Activated T-helper 9 cell treated with anti-CD3 and anti-CD28 coated beads, Interleukin-2, amount 50 U/mL, for 16 hours (primary cell): Measurements from ENCODE around the gene ASPHD1.
"Not testable (repeated sequence)": the region's sequence is repeated elsewhere in the genome, so short reads cannot be mapped to it uniquely, and the experiment has no call there.

Experiments used
- DNase-seq: peaks from one replicate; pipeline ENCODE4 v3.0.0-alpha.2; 2020; ENCODE audit warnings: low read depth

Gene ASPHD1

GRCh38 chr16:29900102-29900887 is at the start of gene ASPHD1:
Gene ASPHD1 (plus strand): TSS chr16:29900488. CDS start chr16:29900972, 484 bp downstream.
- peak; percentile 59 for DNase-seq

GRCh38 chr16:29850998-29851397 is 49.3 kb upstream of the ASPHD1 start:
- DNase-seq = no peak

GRCh38 chr16:29852654-29853053 is 47.6 kb upstream of the ASPHD1 start:
- no peak for DNase-seq

GRCh38 chr16:29854520-29855100 is 45.7 kb upstream of the ASPHD1 start:
- no peak for DNase-seq

- DNase-seq = no peak
Observed at GRCh38 chr16:29857133-29857760, 43.0 kb upstream of the ASPHD1 start.

GRCh38 chr16:29858149-29858849 is 42.0 kb upstream of the ASPHD1 start:
- DNase-seq = no peak

GRCh38 chr16:29858974-29859373 is 41.3 kb upstream of the ASPHD1 start:
- DNase-seq = no peak

- no peak for DNase-seq
Observed at GRCh38 chr16:29860218-29860617, 40.1 kb upstream of the ASPHD1 start.

- no peak for DNase-seq
Observed at GRCh38 chr16:29862383-29862883, 37.9 kb upstream of the ASPHD1 start.

- DNase-seq = peak; percentile 87
Observed at GRCh38 chr16:29862884-29863668, 37.2 kb upstream of the ASPHD1 start, which contains the start of gene CDIPT. Gene CDIPT (minus strand): TSS chr16:29863226. CDS start chr16:29862857, 369 bp downstream.

- DNase-seq = no peak
Observed at GRCh38 chr16:29863669-29863984, 36.7 kb upstream of the ASPHD1 start.

GRCh38 chr16:29864205-29864604 is 36.1 kb upstream of the ASPHD1 start:
- no peak for DNase-seq

- no peak for DNase-seq
Observed at GRCh38 chr16:29868396-29869009, 31.8 kb upstream of the ASPHD1 start.

- not testable (repeated sequence) for DNase-seq
Observed at GRCh38 chr16:29869067-29869466, 31.2 kb upstream of the ASPHD1 start.

GRCh38 chr16:29871822-29872546 is 28.3 kb upstream of the ASPHD1 start:
- no peak for DNase-seq

GRCh38 chr16:29873319-29873718 is 27.0 kb upstream of the ASPHD1 start:
- no peak for DNase-seq

GRCh38 chr16:29875206-29875605 is 25.1 kb upstream of the ASPHD1 start:
- no peak for DNase-seq

- no peak for DNase-seq
Observed at GRCh38 chr16:29876217-29876593, 24.1 kb upstream of the ASPHD1 start.

GRCh38 chr16:29876594-29877249 is 23.6 kb upstream of the ASPHD1 start:
- DNase-seq = no peak
